ENCODE data around the gene HOXB1. TPM values are rescaled to one million over a fixed set of nuclear protein-coding genes. Genes with fewer than 3 reads are reported as not detected.

Gene HOXB1
- total RNA-seq, 4 donors from 2014 or later = not detected

DNA sequence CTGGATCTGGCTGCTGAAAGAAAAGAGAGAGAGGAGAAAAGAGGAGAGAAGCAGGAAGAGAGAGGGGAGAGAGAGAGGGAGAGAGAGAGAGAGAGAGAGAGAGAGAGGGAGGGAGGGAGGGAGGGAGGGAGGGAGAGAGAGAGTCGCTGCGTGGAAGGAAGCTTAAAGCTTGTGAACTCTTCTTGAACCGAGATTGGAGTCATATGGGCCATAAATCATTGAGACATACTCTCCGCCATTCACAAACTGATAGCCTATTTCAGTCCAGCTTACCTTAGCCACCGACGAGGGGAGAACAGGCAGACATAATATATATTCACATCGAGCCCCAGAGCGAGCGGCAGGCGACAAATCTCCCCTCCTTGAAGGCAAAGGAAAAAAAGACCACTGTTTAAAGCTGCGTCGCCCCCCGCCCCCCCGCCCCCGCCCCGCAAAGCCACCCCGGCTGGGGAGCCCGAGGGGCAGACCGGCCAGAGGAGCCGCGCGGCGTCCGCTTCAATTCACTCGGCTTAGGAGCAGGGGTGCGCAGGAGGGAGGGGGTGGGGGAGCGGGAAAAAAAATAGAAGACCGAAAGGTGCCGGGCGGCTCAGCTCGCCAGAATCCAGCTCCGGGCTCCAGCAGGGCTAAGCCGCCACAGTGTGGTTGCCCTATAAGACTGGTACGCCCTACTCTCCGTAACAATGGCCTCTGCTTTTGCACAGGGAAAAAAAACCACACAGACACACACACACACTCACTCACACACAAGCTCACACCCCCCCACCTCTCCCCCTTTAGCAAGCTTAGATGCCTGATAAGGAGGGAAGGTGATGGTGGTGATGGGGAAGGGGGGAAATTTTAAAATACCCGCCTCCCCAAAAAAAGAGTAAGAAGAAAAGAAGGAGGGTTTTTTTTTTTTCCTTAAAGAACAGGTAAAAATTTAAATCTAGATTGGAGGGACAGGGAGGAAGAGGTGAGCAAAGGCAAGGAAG lies 24.7 kb upstream of the HOXB1 start:
- Histone ChIP-seq H3K9me3 (no peaks in the 10 kb centered on the region), H3K4me1 (peaks cover 0 to 97% (median 40%) of the 10 kb centered on the region in 3 donors), H3K27me3 (no peaks in the 10 kb centered on the region), H3K27ac (peak overlapping the region; percentile 90 to 98 (median 97)), H3K36me3 (peaks cover 0 to 15% of the 10 kb centered on the region in 2 donors), H3K4me3 (peak overlapping the region; percentile 57 to 60)
- TF ChIP-seq POLR2AphosphoS5 (IDR thresholded peaks at IDR 0.05) (peak; percentile 73), POLR2A (IDR thresholded peaks at IDR 0.05) (no peak)
- TF ChIP-seq, protein P1, sequence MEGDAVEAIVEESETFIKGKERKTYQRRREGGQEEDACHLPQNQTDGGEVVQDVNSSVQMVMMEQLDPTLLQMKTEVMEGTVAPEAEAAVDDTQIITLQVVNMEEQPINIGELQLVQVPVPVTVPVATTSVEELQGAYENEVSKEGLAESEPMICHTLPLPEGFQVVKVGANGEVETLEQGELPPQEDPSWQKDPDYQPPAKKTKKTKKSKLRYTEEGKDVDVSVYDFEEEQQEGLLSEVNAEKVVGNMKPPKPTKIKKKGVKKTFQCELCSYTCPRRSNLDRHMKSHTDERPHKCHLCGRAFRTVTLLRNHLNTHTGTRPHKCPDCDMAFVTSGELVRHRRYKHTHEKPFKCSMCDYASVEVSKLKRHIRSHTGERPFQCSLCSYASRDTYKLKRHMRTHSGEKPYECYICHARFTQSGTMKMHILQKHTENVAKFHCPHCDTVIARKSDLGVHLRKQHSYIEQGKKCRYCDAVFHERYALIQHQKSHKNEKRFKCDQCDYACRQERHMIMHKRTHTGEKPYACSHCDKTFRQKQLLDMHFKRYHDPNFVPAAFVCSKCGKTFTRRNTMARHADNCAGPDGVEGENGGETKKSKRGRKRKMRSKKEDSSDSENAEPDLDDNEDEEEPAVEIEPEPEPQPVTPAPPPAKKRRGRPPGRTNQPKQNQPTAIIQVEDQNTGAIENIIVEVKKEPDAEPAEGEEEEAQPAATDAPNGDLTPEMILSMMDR (IDR thresholded peaks at IDR 0.05) = peak in 2 of 4 experiments; percentile 30 to 33
- peak; percentile 41 for ATAC-seq
- WGBS, 2 donors (ENCODE audit: low coverage in 1 of 2) = 5 to 14% methylated on average over 6 to 17 of the region's 36 CpGs

DNA sequence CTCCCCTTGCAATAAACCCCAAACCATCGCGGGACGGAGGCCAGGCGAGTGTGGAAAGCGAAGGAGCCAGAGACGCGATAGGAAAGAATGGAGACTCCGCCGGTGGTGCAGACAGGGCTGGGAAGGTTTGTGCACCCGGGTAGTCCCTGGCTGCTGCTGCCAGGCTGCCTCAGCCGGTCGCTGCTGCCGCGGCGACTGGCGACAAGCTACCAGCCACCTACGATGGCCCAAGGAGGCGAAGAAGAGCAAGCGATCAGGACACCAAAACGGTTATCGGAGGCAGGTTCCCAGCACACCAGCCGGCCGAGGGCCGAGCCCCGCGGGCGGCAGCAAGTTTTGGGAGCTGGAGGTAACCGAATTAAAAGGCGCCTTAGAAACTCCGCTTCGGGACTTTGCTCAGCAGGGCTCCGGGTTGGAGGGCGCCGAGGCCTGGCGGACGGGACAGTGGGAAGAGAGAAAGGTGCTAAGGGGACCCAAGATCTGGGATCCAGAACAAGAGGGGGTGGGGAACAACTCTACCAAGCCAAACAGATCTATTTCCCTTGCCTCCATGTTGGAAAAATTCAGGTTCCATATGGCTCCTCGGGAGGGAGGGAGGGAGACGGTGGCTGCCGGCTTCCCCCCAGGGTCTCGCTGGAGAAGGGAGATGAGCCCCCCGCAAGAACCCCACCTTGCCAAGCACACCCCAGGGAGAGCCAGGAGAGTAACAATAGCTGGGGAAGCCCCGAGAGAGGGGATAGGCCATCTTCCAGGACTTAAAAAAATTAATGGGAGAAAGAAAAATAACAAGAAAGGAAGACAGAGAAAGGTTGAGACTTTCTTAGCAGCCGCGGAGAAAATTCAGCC lies 23.8 kb upstream of the HOXB1 start:
- 10 to 46% methylated on average over 6 to 33 of the region's 44 CpGs for WGBS, 2 donors (ENCODE audit: low coverage in 1 of 2)
- no peak for ATAC-seq
- peak overlapping the region; percentile 57 to 60 for H3K4me3 ChIP-seq
- TF ChIP-seq POLR2A (IDR thresholded peaks at IDR 0.05) = no peak
- TF ChIP-seq, protein P1 (IDR thresholded peaks at IDR 0.05) = no peak
- TF ChIP-seq EP300 (IDR thresholded peaks at IDR 0.05) = no peak
- TF ChIP-seq POLR2AphosphoS5 (IDR thresholded peaks at IDR 0.05) = peak; percentile 7
- H3K27me3 ChIP-seq = no peaks in the 10 kb centered on the region
- H3K4me1 ChIP-seq = peaks cover 0 to 97% (median 38%) of the 10 kb centered on the region in 3 donors
- peaks cover 0 to 24% of the 10 kb centered on the region in 2 donors for H3K36me3 ChIP-seq
- H3K27ac ChIP-seq = peak overlapping the region; percentile 90 to 98 (median 97)
- H3K9me3 ChIP-seq = no peaks in the 10 kb centered on the region

DNA sequence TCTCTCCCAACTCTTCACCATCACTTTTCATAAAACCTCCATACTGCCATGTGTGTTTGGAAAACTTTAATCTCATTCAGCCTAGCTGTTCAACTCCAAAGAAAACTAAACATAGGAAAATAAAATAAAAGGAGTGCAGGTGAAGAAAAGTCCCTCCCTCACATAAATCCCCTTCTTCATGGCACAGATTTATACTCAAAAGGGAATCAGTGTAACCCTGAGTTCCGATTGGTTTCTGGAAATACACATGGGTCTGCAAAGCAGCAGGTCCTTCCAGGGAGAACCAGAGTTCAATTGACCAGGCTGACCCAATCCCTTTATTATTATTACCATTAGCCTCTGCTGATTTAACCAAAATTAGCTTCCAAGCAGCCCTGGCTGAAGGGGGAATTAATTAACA lies 23.0 kb upstream of the HOXB1 start:
- no peak for ATAC-seq
- WGBS, 2 donors (ENCODE audit: low coverage in 1 of 2) = 19 to 23% methylated on average over 1 of the region's 1 CpG
- peaks cover 0 to 25% of the 10 kb centered on the region in 2 donors for H3K36me3 ChIP-seq
- H3K27me3 ChIP-seq = no peaks in the 10 kb centered on the region
- H3K27ac ChIP-seq = peak overlapping the region; percentile 90 to 98 (median 97)
- H3K4me1 ChIP-seq = peaks cover 0 to 97% (median 30%) of the 10 kb centered on the region in 3 donors
- H3K4me3 ChIP-seq = peak overlapping the region; percentile 57 to 60
- no peaks in the 10 kb centered on the region for H3K9me3 ChIP-seq
- TF ChIP-seq, protein P1 (IDR thresholded peaks at IDR 0.05) = no peak

DNA sequence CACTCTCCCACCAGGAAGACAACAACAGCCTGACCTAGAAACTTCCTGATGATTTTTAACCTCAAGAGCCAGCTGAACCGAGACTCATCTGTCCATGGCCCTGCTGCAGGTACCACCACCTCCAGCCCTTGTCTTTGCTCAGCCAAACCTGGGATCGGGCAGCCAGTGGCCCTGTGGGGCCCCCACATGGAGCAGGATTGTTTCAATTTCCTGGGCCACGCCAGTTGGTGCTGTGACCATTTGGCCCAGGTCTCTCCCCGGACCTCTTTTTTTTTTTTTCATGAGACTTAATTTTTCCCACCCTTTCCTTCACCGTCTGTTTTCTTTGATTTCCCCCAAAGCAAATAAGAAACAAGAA lies 22.4 kb upstream of the HOXB1 start:
- peaks cover 3 to 97% (median 29%) of the 10 kb centered on the region in 3 donors for H3K4me1 ChIP-seq
- no peaks in the 10 kb centered on the region for H3K27me3 ChIP-seq
- H3K27ac ChIP-seq = peak overlapping the region; percentile 90 to 98 (median 96)
- 20 to 23% methylated on average over 1 to 5 of the region's 5 CpGs for WGBS, 2 donors (ENCODE audit: low coverage in 1 of 2)
- no peaks in the 10 kb centered on the region for H3K9me3 ChIP-seq
- peak overlapping the region in 1 of 2 donors; percentile 60 for H3K4me3 ChIP-seq
- ATAC-seq = no peak
- H3K36me3 ChIP-seq = peaks cover 0 to 25% of the 10 kb centered on the region in 2 donors
- TF ChIP-seq, protein P1 (IDR thresholded peaks at IDR 0.05) = no peak
- TF ChIP-seq EP300 (IDR thresholded peaks at IDR 0.05) (no peak), POLR2A (IDR thresholded peaks at IDR 0.05) (no peak), POLR2AphosphoS5 (IDR thresholded peaks at IDR 0.05) (no peak)
